WTC11 (cell line): Measurements from ENCODE around the gene CHMP1B. TPM values are rescaled to one million over a fixed set of nuclear protein-coding genes. Genes with fewer than 3 reads are reported as not detected.

Experiments used
- ATAC-seq: fragments of 200-7000 bp; cut with Tn5 transposase; 2 replicates; pipeline ENCODE4 v1.10.0; 2021; ENCODE audit warnings: mild to moderate bottlenecking, moderate library complexity
- CTCF ChIA-PET: fragments of 300-600 bp; sonication (Branson Sonifier 250); formaldehyde crosslinking; loops from one replicate; lab custom pipeline; 2021; ENCODE audit warnings: antibody characterized with exemption; lab: Charles Lee
- POLR2A ChIA-PET: fragments of 350-600 bp; sonication (Branson Sonifier 250); formaldehyde crosslinking; loops from one replicate; lab custom pipeline; 2021; ENCODE audit warnings: antibody characterized with exemption; lab: Charles Lee
- DNase-seq: peaks from one replicate; pipeline ENCODE4 v3.0.0; 2021; ENCODE audit warnings: low spot score
- H3K27ac Mint-ChIP-seq: 2 replicates; pipeline ENCODE4 v1.8.0; 2021; ENCODE audit warnings: mixed read lengths
- H3K27me3 Mint-ChIP-seq: 2 replicates; pipeline ENCODE4 v1.8.0; 2021; ENCODE audit warnings: low read depth, mild to moderate bottlenecking, moderate library complexity, mixed read lengths
- H3K36me3 Mint-ChIP-seq: 2 replicates; pipeline ENCODE4 v1.8.0; 2021; ENCODE audit warnings: mixed read lengths
- H3K4me1 Mint-ChIP-seq: 2 replicates; pipeline ENCODE4 v1.8.0; 2022; ENCODE audit warnings: mixed read lengths
- H3K4me3 Mint-ChIP-seq: 2 replicates; pipeline ENCODE4 v1.8.0; 2021; ENCODE audit warnings: mild to moderate bottlenecking, moderate library complexity, mixed read lengths
- H3K9me3 Mint-ChIP-seq: 2 replicates; pipeline ENCODE4 v1.8.0; 2021; ENCODE audit warnings: mixed read lengths
- CDX4 ChIP-seq: fragments of 250-450 bp; sonication (Bioruptor Pico); IDR thresholded peaks from 2 replicates; pipeline ENCODE4 v1.9.0; 2021; ENCODE audit warnings: moderate library complexity, mild to moderate bottlenecking, inconsistent platforms, borderline replicate concordance
- ERG ChIP-seq: fragments of 250-450 bp; sonication (Bioruptor Pico); IDR thresholded peaks from 2 replicates; pipeline ENCODE4 v1.8.0; 2021; ENCODE audit warnings: mild to moderate bottlenecking
- ESRRA ChIP-seq: sonication (generic); formaldehyde crosslinking; IDR thresholded peaks from 2 replicates; pipeline ENCODE4 v1.8.1; 2022; ENCODE audit warnings: mild to moderate bottlenecking, missing genetic modification reagents, borderline replicate concordance
- FOXJ3 ChIP-seq: sonication (generic); formaldehyde crosslinking; IDR thresholded peaks from 2 replicates; pipeline ENCODE4 v1.9.0; 2021; ENCODE audit warnings: missing genetic modification reagents, mild to moderate bottlenecking, borderline replicate concordance
- HMGXB4 ChIP-seq: sonication (generic); formaldehyde crosslinking; IDR thresholded peaks from 2 replicates; pipeline ENCODE4 v1.8.1; 2023; ENCODE audit warnings: mild to moderate bottlenecking, moderate library complexity, missing genetic modification reagents
- MYBL2 ChIP-seq: sonication (generic); formaldehyde crosslinking; IDR thresholded peaks from 2 replicates; pipeline ENCODE4 v1.8.1; 2023; ENCODE audit warnings: mild to moderate bottlenecking, moderate library complexity, missing genetic modification reagents
- NFATC4 ChIP-seq: fragments of 250-450 bp; sonication (Bioruptor Pico); IDR thresholded peaks from 2 replicates; pipeline ENCODE4 v1.9.0; 2021; ENCODE audit warnings: mild to moderate bottlenecking
- NR3C1 ChIP-seq: sonication (generic); formaldehyde crosslinking; conservative IDR thresholded peaks from 2 replicates; pipeline ENCODE4 v1.8.1; 2023; ENCODE audit warnings: low read depth, mild to moderate bottlenecking, missing genetic modification reagents
- PRDM15 ChIP-seq: sonication (generic); formaldehyde crosslinking; IDR thresholded peaks from 2 replicates; pipeline ENCODE4 v1.8.0; 2022; ENCODE audit warnings: missing genetic modification reagents
- RELA ChIP-seq: sonication (generic); formaldehyde crosslinking; IDR thresholded peaks from 2 replicates; pipeline ENCODE4 v1.8.1; 2022; ENCODE audit warnings: missing genetic modification reagents, mild to moderate bottlenecking, borderline replicate concordance
- SMAD4 ChIP-seq: sonication (generic); formaldehyde crosslinking; IDR thresholded peaks from 2 replicates; pipeline ENCODE4 v1.8.0; 2022; ENCODE audit warnings: mild to moderate bottlenecking, missing genetic modification reagents
- SOX15 ChIP-seq: fragments of 250-450 bp; sonication (Bioruptor Pico); IDR thresholded peaks from 2 replicates; pipeline ENCODE4 v1.9.0; 2021; ENCODE audit warnings: mild to moderate bottlenecking
- ZNF138 ChIP-seq: sonication (generic); formaldehyde crosslinking; conservative IDR thresholded peaks from 2 replicates; pipeline ENCODE4 v1.8.1; 2022; ENCODE audit warnings: mild to moderate bottlenecking, moderate library complexity, missing genetic modification reagents
- ZNF317 ChIP-seq: sonication (generic); formaldehyde crosslinking; IDR thresholded peaks from 2 replicates; pipeline ENCODE4 v1.8.1; 2023; ENCODE audit warnings: low read depth, mild to moderate bottlenecking, moderate library complexity, missing genetic modification reagents, borderline replicate concordance
- ZNF396 ChIP-seq: fragments of 250-450 bp; sonication (Bioruptor Pico); IDR thresholded peaks from 2 replicates; pipeline ENCODE4 v1.8.0; 2021; ENCODE audit warnings: mild to moderate bottlenecking, moderate library complexity, borderline replicate concordance
- ZNF512 ChIP-seq: sonication (generic); formaldehyde crosslinking; IDR thresholded peaks from 2 replicates; pipeline ENCODE4 v1.8.1; 2022; ENCODE audit warnings: missing genetic modification reagents, borderline replicate concordance
- ZNF532 ChIP-seq: fragments of 250-450 bp; sonication (Bioruptor Pico); IDR thresholded peaks from 2 replicates; pipeline ENCODE4 v1.9.0; 2021; ENCODE audit warnings: mild to moderate bottlenecking, borderline replicate concordance
- ZNF671 ChIP-seq: fragments of 250-450 bp; sonication (Bioruptor Pico); IDR thresholded peaks from 2 replicates; pipeline ENCODE4 v1.8.0; 2021; ENCODE audit warnings: mild to moderate bottlenecking
- ZSCAN18 ChIP-seq: fragments of 250-450 bp; sonication (Bioruptor Pico); IDR thresholded peaks from 2 replicates; pipeline ENCODE4 v2.1.2; 2022; ENCODE audit warnings: mild to moderate bottlenecking, moderate library complexity
- total RNA-seq: library from RNA; stranded (reverse); gene quantifications from 3 replicates; pipeline ENCODE4 v1.2.3, GENCODE V29; 2021

CHMP1B gene
- total RNA-seq, 1 experiment from 2014 or later, result 37.2 TPM

- Mint-ChIP-seq H3K4me1 (peaks cover 7% of the 10 kb centered on the region), H3K27me3 (no peaks in the 10 kb centered on the region), H3K9me3 (no peaks in the 10 kb centered on the region), H3K4me3 (no peak overlapping the region), H3K36me3 (peaks cover 38% of the 10 kb centered on the region), H3K27ac (peak overlapping the region; percentile 85; the same call in 1 of the 2 replicates)
- ChIA-PET POLR2A (interaction anchor here (0.7 kb wide), 2 partner anchors 94 to 154 kb away, joined by 3 read pairs; partner anchors contain the start of gene IMPA2), CTCF (interaction anchor here (0.6 to 1.2 kb wide), 6 partner anchors 50 to 232 kb away, joined by 3 to 5 read pairs (median 4); no protein-coding TSS in a partner anchor)
- no peak for TF ChIP-seq ZNF512 (CRISPR knock-in tag)
- no peak for TF ChIP-seq ZNF532
- no peak for TF ChIP-seq FOXJ3
- ATAC-seq, result no peak
- DNase-seq, result no peak
Measured at GRCh38 chr18:11887328-11888128, 36.3 kb downstream of the CHMP1B start.

GRCh38 chr18:11888726-11889125 is 37.5 kb downstream of the CHMP1B start:
- H3K36me3 Mint-ChIP-seq, result peaks cover 47% of the 10 kb centered on the region
- H3K9me3 Mint-ChIP-seq, result no peaks in the 10 kb centered on the region
- no peaks in the 10 kb centered on the region for H3K27me3 Mint-ChIP-seq
- H3K4me1 Mint-ChIP-seq, result peaks cover 7% of the 10 kb centered on the region
- no peak overlapping the region for H3K27ac Mint-ChIP-seq
- ChIA-PET POLR2A (no interaction called here), CTCF (no interaction called here)
- ATAC-seq (no peak), DNase-seq (no peak)
- H3K4me3 Mint-ChIP-seq, result no peak overlapping the region
- TF ChIP-seq ZSCAN18 (CRISPR knock-in tag) (no peak), CDX4 (CRISPR knock-in tag) (no peak), ERG (CRISPR knock-in tag) (no peak), MYBL2 (CRISPR knock-in tag) (no peak), NFATC4 (CRISPR knock-in tag) (no peak), RELA (no peak), ZNF138 (CRISPR knock-in tag) (no peak), ESRRA (CRISPR knock-in tag) (no peak), HMGXB4 (no peak), SMAD4 (CRISPR knock-in tag) (no peak), NR3C1 (CRISPR knock-in tag) (no peak), ZNF396 (no peak), PRDM15 (CRISPR knock-in tag) (no peak), ZNF671 (no peak), SOX15 (CRISPR knock-in tag) (no peak), ZNF317 (CRISPR knock-in tag) (no peak)
